GM23338 (cell line): ENCODE measurements around the gene MEPE. TPM values are rescaled to one million over a fixed set of nuclear protein-coding genes. Genes with fewer than 3 reads are reported as not detected.

Experiments used
- ATAC-seq: fragments of 200-7000 bp; cut with Tn5 transposase; 3 replicates; pipeline ENCODE4 v1.9.1; 2020
- DNase-seq: peaks from one replicate; pipeline ENCODE4 v3.0.0-alpha.2; 2015; ENCODE audit warnings: low spot score
- H2AFZ ChIP-seq: fragments of 200-600 bp; sonication (generic); 2 replicates; pipeline ENCODE4 v1.8.0; 2016; ENCODE audit warnings: antibody characterized with exemption, mild to moderate bottlenecking, moderate library complexity
- H3F3A ChIP-seq: fragments of 200-600 bp; sonication (generic); replicated peaks from 2 replicates; pipeline ENCODE4 v1.8.0; 2017; ENCODE audit warnings: antibody characterized with exemption, mixed run types, low read depth
- H3K27ac ChIP-seq: fragments of 200-600 bp; sonication (generic); 2 replicates; pipeline ENCODE4 v1.6.1; 2016; ENCODE audit warnings: low read depth
- H3K27me3 ChIP-seq: fragments of 200-600 bp; sonication (generic); 2 replicates; pipeline ENCODE4 v1.8.0; 2016; ENCODE audit warnings: mild to moderate bottlenecking, mixed run types, moderate library complexity; ENCODE audit not compliant: insufficient read depth
- H3K36me3 ChIP-seq: fragments of 200-600 bp; sonication (generic); 2 replicates; pipeline ENCODE4 v1.8.0; 2016; ENCODE audit warnings: mild to moderate bottlenecking; ENCODE audit not compliant: insufficient read depth
- H3K4me1 ChIP-seq: fragments of 200-600 bp; sonication (generic); 2 replicates; pipeline ENCODE4 v1.8.0; 2016; ENCODE audit warnings: mild to moderate bottlenecking, moderate library complexity; ENCODE audit not compliant: insufficient read depth
- H3K4me2 ChIP-seq: fragments of 200-600 bp; sonication (generic); 2 replicates; pipeline ENCODE4 v1.7.1; 2017; ENCODE audit warnings: mixed run types
- H3K4me3 ChIP-seq: fragments of 200-600 bp; sonication (generic); 2 replicates; pipeline ENCODE4 v1.6.1; 2016; ENCODE audit warnings: mixed run types
- H3K79me2 ChIP-seq: fragments of 200-600 bp; sonication (generic); replicated peaks from 2 replicates; pipeline ENCODE4 v1.8.0; 2017; ENCODE audit warnings: mild to moderate bottlenecking; ENCODE audit not compliant: insufficient read depth
- H3K9me2 ChIP-seq: fragments of 200-600 bp; sonication (generic); 2 replicates; pipeline ENCODE4 v1.8.0; 2017; ENCODE audit not compliant: insufficient read depth
- H4K20me1 ChIP-seq: fragments of 200-600 bp; sonication (generic); replicated peaks from 2 replicates; pipeline ENCODE4 v1.8.0; 2017; ENCODE audit warnings: mild to moderate bottlenecking; ENCODE audit not compliant: insufficient read depth
- H3K27ac Mint-ChIP-seq: 2 replicates; pipeline ENCODE4 v1.8.0; 2020; ENCODE audit warnings: inconsistent platforms, mild to moderate bottlenecking, moderate library complexity, mixed read lengths
- H3K27me3 Mint-ChIP-seq: 3 replicates; pipeline ENCODE4 v1.8.0; 2022; ENCODE audit warnings: low read depth, mild to moderate bottlenecking, moderate library complexity, mixed read lengths, inconsistent platforms; ENCODE audit not compliant: insufficient read depth, poor library complexity
- H3K36me3 Mint-ChIP-seq: 3 replicates; pipeline ENCODE4 v1.8.0; 2021; ENCODE audit warnings: low read depth, mild to moderate bottlenecking, inconsistent platforms, moderate library complexity, mixed read lengths
- H3K4me1 Mint-ChIP-seq: 3 replicates; pipeline ENCODE4 v1.8.0; 2020; ENCODE audit warnings: mild to moderate bottlenecking, inconsistent platforms, mixed read lengths
- H3K4me3 Mint-ChIP-seq: 3 replicates; pipeline ENCODE4 v1.8.0; 2021; ENCODE audit warnings: moderate library complexity, mild to moderate bottlenecking, inconsistent platforms, mixed read lengths
- H3K9me3 Mint-ChIP-seq: 3 replicates; pipeline ENCODE4 v1.8.0; 2020; ENCODE audit warnings: moderate library complexity, mild to moderate bottlenecking, inconsistent platforms, mixed read lengths
- CREB1 ChIP-seq: fragments of 250-450 bp; sonication (Bioruptor Pico); IDR thresholded peaks from 2 replicates; pipeline ENCODE4 v1.5.0; 2020; ENCODE audit warnings: low read depth, mild to moderate bottlenecking, moderate library complexity
- CTCF ChIP-seq, 2 experiments: fragments of 200-600 bp in 1 of 2; sonication (generic) in 1 of 2; conservative IDR thresholded peaks; 2 replicates each; pipeline versions ENCODE4 v1.5.1 to v1.6.1; 2016 to 2017; ENCODE audit warnings: antibody characterized with exemption in 2 of 2, low read depth in 2 of 2, mild to moderate bottlenecking in 2 of 2, moderate library complexity in 1 of 2
- ETS1 ChIP-seq: IDR thresholded peaks from 2 replicates; pipeline ENCODE4 v1.6.1; 2016; ENCODE audit warnings: antibody characterized with exemption
- EZH2 ChIP-seq: fragments of 200-600 bp; sonication (generic); IDR thresholded peaks from one replicate; pipeline ENCODE4 v1.8.0; 2017; ENCODE audit warnings: antibody characterized with exemption, mild to moderate bottlenecking, low read depth; ENCODE audit not compliant: unreplicated experiment
- EZH2phosphoT487 ChIP-seq: fragments of 200-600 bp; sonication (generic); IDR thresholded peaks from one replicate; pipeline ENCODE4 v1.8.1; 2018; ENCODE audit warnings: antibody characterized with exemption; ENCODE audit not compliant: unreplicated experiment
- JUNB ChIP-seq: IDR thresholded peaks from one replicate; pipeline ENCODE4 v1.6.1; 2016; ENCODE audit warnings: antibody characterized with exemption; ENCODE audit not compliant: unreplicated experiment
- NANOG ChIP-seq: IDR thresholded peaks from 2 replicates; pipeline ENCODE4 v1.6.1; 2016; ENCODE audit warnings: antibody characterized with exemption, borderline replicate concordance
- POLR2AphosphoS5 ChIP-seq: IDR thresholded peaks from 2 replicates; pipeline ENCODE4 v1.6.1; 2016; ENCODE audit warnings: antibody characterized with exemption, low read depth
- STAT1 ChIP-seq: IDR thresholded peaks from one replicate; pipeline ENCODE4 v1.6.1; 2016; ENCODE audit warnings: antibody characterized with exemption; ENCODE audit not compliant: unreplicated experiment
- ZNF114 ChIP-seq: fragments of 250-450 bp; sonication (Bioruptor Pico); IDR thresholded peaks from 2 replicates; pipeline ENCODE4 v1.5.0; 2020; ENCODE audit warnings: mild to moderate bottlenecking, moderate library complexity
- ZNF331 ChIP-seq: fragments of 250-450 bp; sonication (Bioruptor Pico); IDR thresholded peaks from 2 replicates; pipeline ENCODE4 v1.5.0; 2020; ENCODE audit warnings: low read depth, mild to moderate bottlenecking, moderate library complexity
- ZNF462 ChIP-seq: fragments of 250-450 bp; sonication (Bioruptor Pico); IDR thresholded peaks from 2 replicates; pipeline ENCODE4 v1.5.0; 2020; ENCODE audit warnings: mild to moderate bottlenecking, moderate library complexity
- polyA plus RNA-seq: library from polyadenylated mRNA; unstranded; fragments of >200 nt; fragmentation: Nextera tagmentation; extraction: Ambion mirVana; gene quantifications from 2 replicates; pipeline ENCODE4 v1.2.1, GENCODE V29; 2016
- total RNA-seq: library from RNA; depleted of rRNA; stranded (reverse); fragments of >200 nt; shearing (Covaris generic); gene quantifications from 2 replicates; pipeline ENCODE4 v1.2.3, GENCODE V29; 2014
- TF ChIP-seq, protein P1 (sequence below): IDR thresholded peaks from one replicate; pipeline ENCODE4 v1.6.1; 2018; ENCODE audit warnings: antibody characterized with exemption; ENCODE audit not compliant: unreplicated experiment

The MEPE gene
- total and polyA plus RNA-seq, 2 experiments from 2014 or later = not detected

DNA sequence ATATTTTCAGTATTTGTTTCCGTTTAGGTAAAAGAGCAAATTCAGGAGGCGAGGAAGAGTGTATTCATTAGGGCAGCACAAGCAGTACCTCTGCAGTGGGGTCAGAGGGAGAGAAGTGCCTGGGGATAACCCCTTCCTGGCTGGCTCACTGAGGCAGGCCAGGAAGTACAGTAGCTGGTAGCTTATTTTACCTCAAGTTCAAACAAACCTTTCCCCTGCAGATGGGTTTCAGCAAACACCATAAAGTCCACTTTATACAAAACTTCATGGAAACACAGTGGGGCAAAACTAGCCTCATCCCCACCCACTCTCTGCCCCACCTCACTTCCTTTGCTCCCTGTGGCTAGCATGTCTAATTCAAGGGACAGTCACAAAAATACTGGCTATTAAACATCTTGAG lies 29.5 kb downstream of the MEPE start:
- TF ChIP-seq JUNB = no peak
- TF ChIP-seq ZNF331 (CRISPR knock-in tag) = no peak
- TF ChIP-seq POLR2AphosphoS5 = no peak
- no peak for TF ChIP-seq EZH2
- TF ChIP-seq ZNF462 = no peak
- no peak for TF ChIP-seq EZH2phosphoT487
- TF ChIP-seq STAT1 = no peak
- no peak for TF ChIP-seq CREB1 (CRISPR knock-in tag)
- TF ChIP-seq ZNF114 (CRISPR knock-in tag) = no peak
- TF ChIP-seq CTCF (conservative IDR thresholded peaks at IDR 0.05; ENCODE audit: low read depth in 2 of 2) = no peak
- no peak for TF ChIP-seq ETS1
- TF ChIP-seq, protein P1, sequence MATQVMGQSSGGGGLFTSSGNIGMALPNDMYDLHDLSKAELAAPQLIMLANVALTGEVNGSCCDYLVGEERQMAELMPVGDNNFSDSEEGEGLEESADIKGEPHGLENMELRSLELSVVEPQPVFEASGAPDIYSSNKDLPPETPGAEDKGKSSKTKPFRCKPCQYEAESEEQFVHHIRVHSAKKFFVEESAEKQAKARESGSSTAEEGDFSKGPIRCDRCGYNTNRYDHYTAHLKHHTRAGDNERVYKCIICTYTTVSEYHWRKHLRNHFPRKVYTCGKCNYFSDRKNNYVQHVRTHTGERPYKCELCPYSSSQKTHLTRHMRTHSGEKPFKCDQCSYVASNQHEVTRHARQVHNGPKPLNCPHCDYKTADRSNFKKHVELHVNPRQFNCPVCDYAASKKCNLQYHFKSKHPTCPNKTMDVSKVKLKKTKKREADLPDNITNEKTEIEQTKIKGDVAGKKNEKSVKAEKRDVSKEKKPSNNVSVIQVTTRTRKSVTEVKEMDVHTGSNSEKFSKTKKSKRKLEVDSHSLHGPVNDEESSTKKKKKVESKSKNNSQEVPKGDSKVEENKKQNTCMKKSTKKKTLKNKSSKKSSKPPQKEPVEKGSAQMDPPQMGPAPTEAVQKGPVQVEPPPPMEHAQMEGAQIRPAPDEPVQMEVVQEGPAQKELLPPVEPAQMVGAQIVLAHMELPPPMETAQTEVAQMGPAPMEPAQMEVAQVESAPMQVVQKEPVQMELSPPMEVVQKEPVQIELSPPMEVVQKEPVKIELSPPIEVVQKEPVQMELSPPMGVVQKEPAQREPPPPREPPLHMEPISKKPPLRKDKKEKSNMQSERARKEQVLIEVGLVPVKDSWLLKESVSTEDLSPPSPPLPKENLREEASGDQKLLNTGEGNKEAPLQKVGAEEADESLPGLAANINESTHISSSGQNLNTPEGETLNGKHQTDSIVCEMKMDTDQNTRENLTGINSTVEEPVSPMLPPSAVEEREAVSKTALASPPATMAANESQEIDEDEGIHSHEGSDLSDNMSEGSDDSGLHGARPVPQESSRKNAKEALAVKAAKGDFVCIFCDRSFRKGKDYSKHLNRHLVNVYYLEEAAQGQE = no peak
- no peak for TF ChIP-seq NANOG
- Histone ChIP-seq H3F3A (no peaks in the 10 kb centered on the region), H4K20me1 (no peaks in the 10 kb centered on the region), H3K4me2 (no peak overlapping the region), H3K9me2 (no peaks in the 10 kb centered on the region; the same call in 1 of the 2 replicates), H3K79me2 (0 out of 2 replicates have a peak, but pooled peaks cover 3% of the 10 kb centered on the region), H3K4me1 (peaks cover 15% of the 10 kb centered on the region), H3K27me3 (no peaks in the 10 kb centered on the region), H3K36me3 (no peaks in the 10 kb centered on the region; the same call in 1 of the 2 replicates), H3K4me3 (no peak overlapping the region), H2AFZ (no peak overlapping the region), H3K27ac (no peak overlapping the region)
- no peak for DNase-seq
- ATAC-seq = no peak
- Mint-ChIP-seq H3K36me3 (peaks cover 26% of the 10 kb centered on the region), H3K27me3 (no peaks in the 10 kb centered on the region), H3K4me1 (peaks cover 22% of the 10 kb centered on the region), H3K4me3 (no peak overlapping the region), H3K9me3 (peaks cover 25% of the 10 kb centered on the region), H3K27ac (no peak overlapping the region)
